SK-N-SH (cell line): Measurements from ENCODE around the gene ASAP2. TPM values are rescaled to one million over a fixed set of nuclear protein-coding genes. Genes with fewer than 3 reads are reported as not detected.

ENCODE experiments used
- CTCF ChIA-PET: fragments of 300-600, 350-600 bp; formaldehyde crosslinking; extraction: SDS; loops from one replicate; lab custom pipeline; 2021; lab: Yijun Ruan, JAX
- POLR2A ChIA-PET: fragments of 350-600 bp; sonication (Branson Sonifier 250); formaldehyde crosslinking; extraction: SDS; loops from one replicate; lab custom pipeline; 2020; ENCODE audit warnings: antibody characterized with exemption, inconsistent platforms; lab: Yijun Ruan, JAX
- DNase-seq: peaks from one replicate; pipeline ENCODE4 v3.0.0; 2012
- H2AFZ ChIP-seq: fragments of 200-600 bp; sonication (generic); 2 replicates; pipeline ENCODE4 v1.8.1; 2016; ENCODE audit warnings: antibody characterized with exemption, mild to moderate bottlenecking, low read depth
- H3F3A ChIP-seq: fragments of 200-600 bp; sonication (generic); replicated peaks from 2 replicates; pipeline ENCODE3; 2016; ENCODE audit warnings: antibody characterized with exemption, mild to moderate bottlenecking; ENCODE audit not compliant: insufficient read depth
- H3K27ac ChIP-seq, 2 experiments: fragments of 200-500 bp in 1 of 2; fragments of 200-600 bp in 1 of 2; sonication (Bioruptor generic) in 1 of 2; sonication (generic), shearing (Covaris generic) in 1 of 2; 2 replicates each; pipeline versions ENCODE4 v1.5.1 to v1.6.1; 2014 to 2016; ENCODE audit warnings: low read depth in 2 of 2, inconsistent platforms in 1 of 2, low read length in 1 of 2, mild to moderate bottlenecking in 1 of 2, mixed read lengths in 1 of 2
- H3K27me3 ChIP-seq: fragments of 200-600 bp; sonication (generic), shearing (Covaris generic); 2 replicates; pipeline ENCODE4 v1.6.1; 2016; ENCODE audit warnings: mixed run types; ENCODE audit not compliant: insufficient read depth
- H3K36me3 ChIP-seq, 2 experiments: fragments of 200-500 bp in 1 of 2; fragments of 200-600 bp in 1 of 2; sonication (Bioruptor generic) in 1 of 2; sonication (generic) in 1 of 2; replicated peaks in 1 of 2; 2 replicates each; pipeline versions ENCODE3 to v1.5.1; 2014 to 2016; ENCODE audit warnings: low read length in 1 of 2, mild to moderate bottlenecking in 1 of 2; ENCODE audit not compliant: insufficient read depth in 2 of 2, control insufficient read depth in 1 of 2
- H3K4me1 ChIP-seq, 2 experiments: fragments of 200-500 bp in 1 of 2; fragments of 200-600 bp in 1 of 2; sonication (Bioruptor generic) in 1 of 2; sonication (generic), shearing (Covaris generic) in 1 of 2; 2 replicates each; pipeline versions ENCODE4 v1.5.1 to v1.6.1; 2014 to 2016; ENCODE audit warnings: low read depth in 1 of 2, low read length in 1 of 2, mixed run types in 1 of 2; ENCODE audit not compliant: insufficient read depth in 2 of 2, control insufficient read depth in 1 of 2
- H3K4me2 ChIP-seq: fragments of 200-600 bp; sonication (generic), shearing (Covaris generic); 2 replicates; pipeline ENCODE4 v1.6.1; 2017; ENCODE audit warnings: mixed run types
- H3K4me3 ChIP-seq, 2 experiments: fragments of 200-500 bp in 1 of 2; fragments of 200-600 bp in 1 of 2; sonication (Bioruptor generic) in 1 of 2; sonication (generic), shearing (Covaris generic) in 1 of 2; 2 replicates each; pipeline versions ENCODE4 v1.5.1 to v1.8.1; 2014 to 2016; ENCODE audit warnings: low read depth in 2 of 2, inconsistent platforms in 1 of 2, low read length in 1 of 2, mild to moderate bottlenecking in 1 of 2, mixed read lengths in 1 of 2, moderate library complexity in 1 of 2
- H3K79me2 ChIP-seq: fragments of 200-600 bp; sonication (generic); 2 replicates; pipeline ENCODE4 v1.8.1; 2017; ENCODE audit warnings: mild to moderate bottlenecking; ENCODE audit not compliant: insufficient read depth
- H3K9ac ChIP-seq: fragments of 200-600 bp; sonication (generic); 2 replicates; pipeline ENCODE4 v1.6.1; 2017; ENCODE audit warnings: mixed run types
- H3K9me2 ChIP-seq: fragments of 200-600 bp; sonication (generic); 2 replicates; pipeline ENCODE4 v1.6.1; 2017; ENCODE audit warnings: mixed run types
- H3K9me3 ChIP-seq: fragments of 200-600 bp; sonication (generic); 2 replicates; pipeline ENCODE4 v1.6.1; 2017; ENCODE audit warnings: mixed run types, mild to moderate bottlenecking, moderate library complexity
- H4K20me1 ChIP-seq: fragments of 200-600 bp; sonication (generic); 2 replicates; pipeline ENCODE4 v1.6.1; 2017; ENCODE audit warnings: mild to moderate bottlenecking, mixed run types; ENCODE audit not compliant: insufficient read depth
- CHD2 ChIP-seq: fragments of 150-350 bp; IDR thresholded peaks from 2 replicates; pipeline ENCODE4 v1.6.1; 2018; ENCODE audit warnings: low read length; ENCODE audit not compliant: partially characterized antibody
- ELF1 ChIP-seq: IDR thresholded peaks from 2 replicates; pipeline ENCODE4 v1.4.0; 2012
- FOXJ3 ChIP-seq: sonication (generic); formaldehyde crosslinking; IDR thresholded peaks from 2 replicates; pipeline ENCODE4 v1.5.1; 2020; ENCODE audit warnings: mild to moderate bottlenecking, missing genetic modification reagents
- FOXM1 ChIP-seq: IDR thresholded peaks from 2 replicates; pipeline ENCODE4 v1.4.0; 2012; ENCODE audit warnings: low read depth, mild to moderate bottlenecking
- NFIC ChIP-seq: IDR thresholded peaks from 2 replicates; pipeline ENCODE4 v1.4.0; 2012; ENCODE audit warnings: borderline replicate concordance
- POLR2AphosphoS5 ChIP-seq: IDR thresholded peaks from 2 replicates; pipeline ENCODE4 v1.6.1; 2012; ENCODE audit warnings: low read depth, low read length
- RAD21 ChIP-seq: IDR thresholded peaks from 2 replicates; pipeline ENCODE4 v1.6.1; 2012; ENCODE audit warnings: mild to moderate bottlenecking, low read length
- RFX5 ChIP-seq: IDR thresholded peaks from 2 replicates; pipeline ENCODE4 v1.6.1; 2012; ENCODE audit warnings: mild to moderate bottlenecking, improper control_type of control experiment, low read length
- TAF1 ChIP-seq: IDR thresholded peaks from 2 replicates; pipeline ENCODE4 v1.6.1; 2012; ENCODE audit warnings: low read depth, mild to moderate bottlenecking, low read length, moderate library complexity, borderline replicate concordance
- TEAD4 ChIP-seq: IDR thresholded peaks from 2 replicates; pipeline ENCODE4 v1.4.0; 2012; ENCODE audit warnings: mild to moderate bottlenecking, borderline replicate concordance; ENCODE audit not compliant: insufficient read depth
- YY1 ChIP-seq: IDR thresholded peaks from 2 replicates; pipeline ENCODE4 v1.4.0; 2012; ENCODE audit warnings: low read depth, mild to moderate bottlenecking
- WGBS: methylation state at CpG from one replicate; pipeline ENCODE4 v1.1.6; 2017; ENCODE audit warnings: low lambda C conversion rate; 5-methylcytosine and 5-hydroxymethylcytosine counted together
- polyA plus RNA-seq, 3 experiments: library from polyadenylated mRNA; depleted of rRNA; stranded (reverse); fragments of >200 nt; gene quantifications; 2 replicates each; pipeline ENCODE4 v1.2.3, GENCODE V29; 2012
- TF ChIP-seq, protein P1 (sequence below): IDR thresholded peaks from 2 replicates; pipeline ENCODE4 v1.4.0; 2012; ENCODE audit warnings: low read depth
- TF ChIP-seq, protein P2 (sequence below): IDR thresholded peaks from 2 replicates; pipeline ENCODE4; 2012
- TF ChIP-seq, protein P3 (sequence below): fragments of 150-350 bp; IDR thresholded peaks from 2 replicates; pipeline ENCODE4 v1.6.1; 2017; ENCODE audit warnings: antibody characterized with exemption, low read length, low read depth, borderline replicate concordance
- TF ChIP-seq, protein P4 (sequence below): fragments of 200-600 bp; sonication (generic); IDR thresholded peaks from 2 replicates; pipeline ENCODE4 v1.6.1; 2017; ENCODE audit warnings: antibody characterized with exemption, mild to moderate bottlenecking, moderate library complexity

The ASAP2 gene
- polyA plus RNA-seq, 1 of the 3 experiments (the other 2 are of a cell fraction): 37.9 TPM

DNA sequence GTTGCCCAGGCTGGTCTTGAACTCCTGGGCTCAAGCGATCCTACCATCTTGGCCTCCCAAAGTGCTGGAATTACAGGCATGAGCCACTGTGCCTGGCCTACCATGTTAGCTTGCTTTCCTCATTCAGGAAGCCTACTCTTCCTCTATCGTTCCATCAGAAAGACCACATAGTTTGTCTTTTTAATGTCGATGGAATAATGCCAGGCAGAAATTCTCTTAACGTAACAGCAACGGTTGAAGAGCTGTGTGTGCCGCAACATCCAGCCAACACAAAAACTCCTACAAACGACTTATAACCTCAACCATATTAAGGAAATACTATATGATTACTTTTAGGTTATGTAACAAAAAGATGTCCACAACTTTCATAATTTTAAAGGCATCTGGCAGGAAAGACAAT, 206.2 kb downstream of the ASAP2 start:
- Histone ChIP-seq H3K27me3 (no peaks in the 10 kb centered on the region), H3K4me2 (no peak overlapping the region), H3K36me3 (peaks cover 29 to 56% of the 10 kb centered on the region in 2 experiments), H3K9ac (no peak overlapping the region), H3K79me2 (peaks cover 55% of the 10 kb centered on the region), H3K27ac (no peak overlapping the region), H3K4me3 (no peak overlapping the region), H4K20me1 (no peaks in the 10 kb centered on the region; the same call in 1 of the 2 replicates), H3K9me2 (no peaks in the 10 kb centered on the region), H3F3A (peaks cover 23% of the 10 kb centered on the region), H3K9me3 (no peaks in the 10 kb centered on the region), H3K4me1 (no peaks in the 10 kb centered on the region; a peak in 1 of 4 replicates), H2AFZ (no peak overlapping the region)
- DNase-seq: no peak
- CTCF ChIA-PET: interaction anchor here (1.1 to 1.6 kb wide), 2 partner anchors 22 to 270 kb away, joined by 3 to 6 read pairs; no protein-coding TSS in a partner anchor
- POLR2A ChIA-PET: no interaction called here
- TF ChIP-seq TEAD4 (no peak), POLR2AphosphoS5 (no peak), RFX5 (no peak), TAF1 (no peak), FOXJ3 (CRISPR knock-in tag) (no peak), FOXM1 (no peak), YY1 (no peak), RAD21 (no peak), CHD2 (no peak), NFIC (no peak), ELF1 (no peak)
- TF ChIP-seq, protein P1, sequence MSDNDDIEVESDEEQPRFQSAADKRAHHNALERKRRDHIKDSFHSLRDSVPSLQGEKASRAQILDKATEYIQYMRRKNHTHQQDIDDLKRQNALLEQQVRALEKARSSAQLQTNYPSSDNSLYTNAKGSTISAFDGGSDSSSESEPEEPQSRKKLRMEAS: no peak
- TF ChIP-seq, protein P2, sequence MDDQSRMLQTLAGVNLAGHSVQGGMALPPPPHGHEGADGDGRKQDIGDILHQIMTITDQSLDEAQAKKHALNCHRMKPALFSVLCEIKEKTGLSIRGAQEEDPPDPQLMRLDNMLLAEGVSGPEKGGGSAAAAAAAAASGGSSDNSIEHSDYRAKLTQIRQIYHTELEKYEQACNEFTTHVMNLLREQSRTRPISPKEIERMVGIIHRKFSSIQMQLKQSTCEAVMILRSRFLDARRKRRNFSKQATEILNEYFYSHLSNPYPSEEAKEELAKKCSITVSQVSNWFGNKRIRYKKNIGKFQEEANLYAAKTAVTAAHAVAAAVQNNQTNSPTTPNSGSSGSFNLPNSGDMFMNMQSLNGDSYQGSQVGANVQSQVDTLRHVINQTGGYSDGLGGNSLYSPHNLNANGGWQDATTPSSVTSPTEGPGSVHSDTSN: no peak
- TF ChIP-seq, protein P3, sequence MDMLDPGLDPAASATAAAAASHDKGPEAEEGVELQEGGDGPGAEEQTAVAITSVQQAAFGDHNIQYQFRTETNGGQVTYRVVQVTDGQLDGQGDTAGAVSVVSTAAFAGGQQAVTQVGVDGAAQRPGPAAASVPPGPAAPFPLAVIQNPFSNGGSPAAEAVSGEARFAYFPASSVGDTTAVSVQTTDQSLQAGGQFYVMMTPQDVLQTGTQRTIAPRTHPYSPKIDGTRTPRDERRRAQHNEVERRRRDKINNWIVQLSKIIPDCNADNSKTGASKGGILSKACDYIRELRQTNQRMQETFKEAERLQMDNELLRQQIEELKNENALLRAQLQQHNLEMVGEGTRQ: no peak
- TF ChIP-seq, protein P4, sequence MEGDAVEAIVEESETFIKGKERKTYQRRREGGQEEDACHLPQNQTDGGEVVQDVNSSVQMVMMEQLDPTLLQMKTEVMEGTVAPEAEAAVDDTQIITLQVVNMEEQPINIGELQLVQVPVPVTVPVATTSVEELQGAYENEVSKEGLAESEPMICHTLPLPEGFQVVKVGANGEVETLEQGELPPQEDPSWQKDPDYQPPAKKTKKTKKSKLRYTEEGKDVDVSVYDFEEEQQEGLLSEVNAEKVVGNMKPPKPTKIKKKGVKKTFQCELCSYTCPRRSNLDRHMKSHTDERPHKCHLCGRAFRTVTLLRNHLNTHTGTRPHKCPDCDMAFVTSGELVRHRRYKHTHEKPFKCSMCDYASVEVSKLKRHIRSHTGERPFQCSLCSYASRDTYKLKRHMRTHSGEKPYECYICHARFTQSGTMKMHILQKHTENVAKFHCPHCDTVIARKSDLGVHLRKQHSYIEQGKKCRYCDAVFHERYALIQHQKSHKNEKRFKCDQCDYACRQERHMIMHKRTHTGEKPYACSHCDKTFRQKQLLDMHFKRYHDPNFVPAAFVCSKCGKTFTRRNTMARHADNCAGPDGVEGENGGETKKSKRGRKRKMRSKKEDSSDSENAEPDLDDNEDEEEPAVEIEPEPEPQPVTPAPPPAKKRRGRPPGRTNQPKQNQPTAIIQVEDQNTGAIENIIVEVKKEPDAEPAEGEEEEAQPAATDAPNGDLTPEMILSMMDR: no peak
- WGBS: 79% methylated on average over 7 of the region's 7 CpGs
